ENCODE data around the gene CARMIL1. TPM values are rescaled to one million over a fixed set of nuclear protein-coding genes. Genes with fewer than 3 reads are reported as not detected.

CARMIL1 gene
- polyA plus RNA-seq, 5 donors = 20.7 to 33.1 (median 29.7) TPM

DNA sequence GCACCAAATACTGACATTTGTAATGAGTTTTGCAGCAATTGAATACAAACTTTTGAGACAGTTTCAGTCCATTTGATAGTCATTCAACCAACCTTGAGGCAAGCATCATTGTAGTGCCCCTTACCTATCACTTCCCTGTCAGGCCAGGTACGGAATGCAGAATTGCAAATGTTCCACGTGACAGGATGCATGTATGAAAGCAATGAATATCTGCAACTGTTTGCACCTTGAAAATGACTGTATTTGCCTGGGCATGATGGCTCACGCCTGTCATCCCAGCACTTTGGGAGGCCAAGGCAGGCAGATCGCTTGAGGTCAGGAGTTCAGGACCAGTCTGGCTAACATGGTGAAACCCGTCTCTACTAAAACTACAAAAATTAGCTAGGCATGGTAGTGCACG is 226.8 kb downstream of the CARMIL1 start:
- no peak for DNase-seq

DNA sequence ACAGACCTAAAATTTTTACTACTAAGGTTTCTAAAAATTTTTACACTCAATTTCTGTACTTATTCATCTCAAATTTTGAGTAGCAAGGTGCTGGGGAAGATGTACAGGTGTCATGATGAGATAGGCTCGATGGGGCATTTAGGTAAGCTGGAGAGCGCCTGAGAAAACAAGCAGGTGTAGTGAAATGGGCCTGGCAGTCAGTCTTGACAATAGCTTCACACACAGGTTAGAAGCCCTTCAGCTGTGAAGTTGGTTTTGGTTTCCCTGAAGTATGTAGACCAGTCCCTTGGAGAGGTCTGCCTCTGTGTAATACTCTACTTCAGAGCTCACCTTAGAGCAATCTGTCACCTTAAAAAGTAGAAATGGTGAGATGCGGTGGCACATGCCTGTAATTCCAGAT is 228.9 kb downstream of the CARMIL1 start:
- DNase-seq = no peak

- DNase-seq = no peak
Measured at GRCh38 chr6:25511376-25511775, 232.2 kb downstream of the CARMIL1 start.

GRCh38 chr6:25512560-25512959 is 233.4 kb downstream of the CARMIL1 start:
- DNase-seq = no peak

DNA sequence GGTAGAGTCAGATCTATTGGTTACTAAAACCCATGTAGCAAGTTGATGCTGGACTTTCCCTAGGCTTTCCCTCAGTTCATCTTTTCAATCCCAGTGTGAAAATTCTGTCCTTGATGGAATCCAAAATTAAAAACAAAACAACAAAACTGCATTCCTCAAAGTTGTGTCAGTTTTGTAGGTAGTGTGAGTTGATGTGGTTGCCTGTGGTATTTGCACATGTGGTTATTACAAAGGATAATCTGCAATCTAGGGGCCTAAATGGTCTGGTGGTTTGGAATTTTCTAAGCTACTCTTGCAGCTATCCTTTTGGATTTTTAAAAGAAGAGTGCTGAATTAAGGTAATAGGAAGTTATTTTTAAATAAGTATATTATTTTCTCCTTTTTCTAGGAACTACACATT is 240.7 kb downstream of the CARMIL1 start:
- no peak for DNase-seq

DNA sequence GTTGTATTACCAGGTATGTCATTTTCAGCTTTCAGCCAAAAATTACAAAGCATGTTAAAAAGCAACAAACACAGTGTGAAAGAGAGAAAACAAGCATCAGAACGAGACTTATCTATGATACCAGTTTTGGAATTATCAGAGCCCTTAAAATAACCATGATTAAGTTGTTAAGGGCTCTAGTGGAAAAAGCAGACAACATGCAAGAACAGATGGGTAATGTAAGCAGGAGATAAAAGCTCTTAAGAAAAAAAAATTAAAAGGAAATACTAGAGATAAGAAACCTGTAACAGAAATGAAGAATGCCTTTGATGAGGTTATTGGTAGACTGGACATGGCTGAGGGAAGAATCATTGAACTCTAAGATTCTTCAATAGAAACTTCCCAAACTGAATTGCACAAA is 245.4 kb downstream of the CARMIL1 start:
- DNase-seq = no peak

- DNase-seq = no peak
Measured at GRCh38 chr6:25525078-25525477, 245.9 kb downstream of the CARMIL1 start.

- no peak for DNase-seq
Measured at GRCh38 chr6:25534942-25535631, 255.9 kb downstream of the CARMIL1 start.

GRCh38 chr6:25535632-25536225 is 256.6 kb downstream of the CARMIL1 start:
- DNase-seq = no peak

DNA sequence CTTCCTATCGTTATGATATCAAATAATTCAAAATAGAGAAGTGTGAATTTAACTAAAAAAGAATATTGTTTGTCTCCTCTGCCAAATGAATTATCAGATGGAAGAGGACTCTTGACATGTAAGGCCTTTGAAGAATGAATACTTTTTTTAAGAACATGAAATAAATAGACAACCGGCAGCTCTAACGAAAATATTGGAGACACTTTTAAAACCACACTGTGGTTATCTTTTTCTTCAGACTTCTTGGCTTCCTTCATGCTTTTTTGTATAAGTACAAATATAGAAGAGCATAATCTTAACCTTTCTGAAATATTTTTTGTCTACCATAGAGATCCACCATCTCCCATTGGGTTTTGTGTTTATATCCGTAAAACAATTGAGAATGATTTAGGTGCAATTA is 257.6 kb downstream of the CARMIL1 start:
- no peak for DNase-seq

GRCh38 chr6:25537349-25538018 is 258.3 kb downstream of the CARMIL1 start:
- DNase-seq = no peak

- no peak for DNase-seq
Measured at GRCh38 chr6:25541228-25541627, 262.1 kb downstream of the CARMIL1 start.

DNA sequence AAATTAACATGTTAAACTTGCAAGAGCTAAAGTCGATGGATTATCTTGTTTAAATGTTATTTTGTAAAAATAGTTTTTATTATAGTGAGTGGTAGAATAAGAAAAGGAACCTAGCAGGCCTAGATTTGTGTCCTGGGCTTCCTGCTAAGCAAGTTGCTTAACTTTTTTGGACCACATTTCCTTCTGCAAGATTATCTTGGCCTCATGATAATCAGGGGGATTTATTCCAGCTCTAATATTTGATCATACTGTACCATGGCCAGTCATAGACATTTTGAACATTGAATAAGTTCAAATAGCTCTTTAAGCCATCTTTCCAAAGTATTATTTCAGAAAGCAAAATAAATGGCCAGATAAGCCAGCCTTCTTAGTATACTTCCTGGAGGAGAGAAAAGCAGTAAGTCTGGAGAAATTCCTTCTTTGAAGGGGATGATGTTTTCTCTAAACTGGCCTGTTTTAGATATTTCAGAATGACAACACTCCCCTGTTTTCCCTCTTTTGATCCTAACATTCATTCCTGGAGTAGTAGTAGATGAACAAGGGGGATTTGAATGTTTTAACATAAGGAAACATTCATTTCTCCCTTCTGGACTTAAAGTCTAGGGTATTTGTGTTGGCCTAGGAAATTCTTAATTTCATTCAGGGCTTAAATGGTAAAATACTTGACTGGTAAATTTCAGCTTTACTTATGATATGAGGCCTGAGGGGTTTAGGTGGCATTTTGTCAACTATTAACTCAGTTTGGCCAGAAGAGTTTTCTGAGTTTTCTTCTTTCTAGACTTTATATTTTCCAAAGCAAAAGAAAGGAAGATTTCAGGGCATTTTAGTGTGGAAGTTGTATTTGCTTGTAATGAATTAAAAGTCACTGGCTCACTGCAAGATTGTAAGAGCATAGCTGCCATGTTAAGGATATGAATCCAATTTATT is 264.1 kb downstream of the CARMIL1 start:
- no peak for DNase-seq

- no peak for DNase-seq
Measured at GRCh38 chr6:25544833-25545232, 265.7 kb downstream of the CARMIL1 start.

- DNase-seq = no peak
Measured at GRCh38 chr6:25547797-25548196, 268.6 kb downstream of the CARMIL1 start.

- DNase-seq = no peak
Measured at GRCh38 chr6:25548451-25548850, 269.3 kb downstream of the CARMIL1 start.

GRCh38 chr6:25550631-25551030 is 271.5 kb downstream of the CARMIL1 start:
- no peak for DNase-seq

- DNase-seq = no peak
Measured at GRCh38 chr6:25553502-25553901, 274.3 kb downstream of the CARMIL1 start.

DNA sequence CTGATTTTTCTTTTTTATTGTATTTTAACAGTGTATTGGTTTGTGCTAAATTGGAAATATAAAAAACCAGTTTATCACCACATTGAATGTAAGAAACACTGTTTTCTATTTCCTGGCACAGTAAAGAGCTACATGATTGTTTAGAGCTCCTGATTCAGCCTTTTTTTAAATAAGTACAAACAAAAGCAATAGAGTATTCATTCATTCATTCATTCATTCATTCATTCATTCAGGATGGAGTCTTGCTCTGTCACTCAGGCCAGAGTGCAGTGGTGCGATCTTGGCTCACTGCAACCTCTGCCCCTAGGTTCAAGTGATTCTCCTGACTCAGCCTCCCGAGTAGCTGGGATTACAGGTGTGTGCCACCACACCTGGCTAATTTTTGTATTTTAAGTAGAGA is 276.0 kb downstream of the CARMIL1 start:
- no peak for DNase-seq

- DNase-seq = peak; percentile 37 to 59
Measured at GRCh38 chr6:25556516-25556915, 277.3 kb downstream of the CARMIL1 start.

DNA sequence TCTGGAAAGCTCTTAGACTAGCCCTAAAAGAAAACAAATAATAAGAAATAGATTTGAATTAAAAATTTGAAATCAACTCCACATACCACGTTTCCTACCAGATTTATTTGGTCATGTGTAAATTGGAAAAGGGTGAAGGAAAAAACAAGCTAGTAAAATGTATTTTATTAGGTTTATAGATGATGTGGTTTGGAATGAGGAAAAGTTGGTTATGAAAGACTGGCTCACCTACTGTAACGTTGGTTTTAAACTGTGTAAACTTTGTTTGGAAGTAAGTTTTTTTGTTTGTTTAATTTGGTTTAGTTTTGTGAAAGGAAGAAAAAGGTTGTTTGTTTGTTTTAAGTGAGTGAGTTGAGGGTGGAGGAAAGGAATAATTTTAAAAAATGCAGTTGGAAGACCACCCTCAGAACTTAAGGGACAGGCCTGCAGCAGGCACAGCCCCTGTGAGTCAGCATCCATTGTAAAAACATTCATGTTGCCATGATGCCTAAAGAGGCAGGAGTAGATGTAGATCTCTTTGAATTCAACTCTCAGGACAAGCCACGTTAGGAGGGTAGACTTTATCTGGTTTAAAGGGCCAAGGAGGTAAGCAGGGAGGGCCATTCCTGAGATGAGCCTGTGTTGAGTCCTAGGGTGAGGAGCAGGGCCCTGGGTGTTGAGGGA is 279.1 kb downstream of the CARMIL1 start:
- DNase-seq = no peak

DNA sequence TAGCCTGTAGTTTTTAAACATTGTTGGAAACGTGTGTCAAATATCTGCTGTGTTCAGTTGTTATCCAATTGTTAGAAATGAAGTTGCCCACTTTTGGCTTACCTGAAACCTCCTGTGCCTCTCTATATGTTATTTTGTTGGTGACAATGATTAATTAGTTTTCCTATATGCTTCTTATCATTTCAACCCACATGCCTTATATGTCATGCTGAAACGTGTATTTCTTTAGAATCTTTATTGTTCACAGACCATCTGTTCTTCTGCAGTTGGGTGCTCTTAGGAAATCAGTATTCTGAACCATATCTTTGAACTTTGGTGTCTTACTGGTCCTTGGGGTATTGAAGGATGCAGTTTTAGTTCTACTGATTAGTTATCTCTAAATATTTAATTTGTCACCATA is 281.7 kb downstream of the CARMIL1 start:
- DNase-seq = no peak

Measured in right lung (tissue), 5 donors.